GM19023 (cell line): ENCODE results near the gene BICC1.
A peak's percentile ranks its signal among the peaks of the same experiment; 100 is the strongest.

Experiments used
- ATAC-seq: cut with Tn5 transposase; IDR thresholded peaks from one replicate; pipeline ENCODE4 v1.9.1; 2021; ENCODE audit warnings: mild to moderate bottlenecking, moderate library complexity; ENCODE audit not compliant: unreplicated experiment

BICC1 gene

GRCh38 chr10:58514111-58514770 is 1.6 kb downstream of the BICC1 start:
- ATAC-seq = no peak

- no peak for ATAC-seq
Observed at GRCh38 chr10:58515291-58515941, 2.7 kb downstream of the BICC1 start.

GRCh38 chr10:58516119-58516518 is 3.4 kb downstream of the BICC1 start:
- no peak for ATAC-seq

DNA sequence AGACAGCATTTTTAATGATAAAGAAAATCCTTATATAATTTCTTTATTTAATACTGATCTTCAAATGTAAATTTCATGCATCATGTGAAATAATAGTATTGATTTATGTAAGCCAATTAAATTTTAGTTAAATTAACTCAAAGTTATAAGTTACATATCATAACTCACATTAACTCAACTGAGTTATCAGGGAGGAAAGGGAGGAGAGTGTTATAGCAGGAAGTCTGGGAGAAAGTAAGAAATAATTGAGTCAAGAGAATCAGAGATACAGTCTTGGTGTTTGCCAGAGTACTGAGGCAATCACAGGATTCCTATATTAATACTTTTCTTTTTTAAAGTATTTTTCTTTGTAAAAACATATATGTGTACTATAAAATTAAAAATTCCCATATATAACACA is 4.0 kb downstream of the BICC1 start:
- ATAC-seq = no peak

- no peak for ATAC-seq
Observed at GRCh38 chr10:58517081-58517480, 4.4 kb downstream of the BICC1 start.

DNA sequence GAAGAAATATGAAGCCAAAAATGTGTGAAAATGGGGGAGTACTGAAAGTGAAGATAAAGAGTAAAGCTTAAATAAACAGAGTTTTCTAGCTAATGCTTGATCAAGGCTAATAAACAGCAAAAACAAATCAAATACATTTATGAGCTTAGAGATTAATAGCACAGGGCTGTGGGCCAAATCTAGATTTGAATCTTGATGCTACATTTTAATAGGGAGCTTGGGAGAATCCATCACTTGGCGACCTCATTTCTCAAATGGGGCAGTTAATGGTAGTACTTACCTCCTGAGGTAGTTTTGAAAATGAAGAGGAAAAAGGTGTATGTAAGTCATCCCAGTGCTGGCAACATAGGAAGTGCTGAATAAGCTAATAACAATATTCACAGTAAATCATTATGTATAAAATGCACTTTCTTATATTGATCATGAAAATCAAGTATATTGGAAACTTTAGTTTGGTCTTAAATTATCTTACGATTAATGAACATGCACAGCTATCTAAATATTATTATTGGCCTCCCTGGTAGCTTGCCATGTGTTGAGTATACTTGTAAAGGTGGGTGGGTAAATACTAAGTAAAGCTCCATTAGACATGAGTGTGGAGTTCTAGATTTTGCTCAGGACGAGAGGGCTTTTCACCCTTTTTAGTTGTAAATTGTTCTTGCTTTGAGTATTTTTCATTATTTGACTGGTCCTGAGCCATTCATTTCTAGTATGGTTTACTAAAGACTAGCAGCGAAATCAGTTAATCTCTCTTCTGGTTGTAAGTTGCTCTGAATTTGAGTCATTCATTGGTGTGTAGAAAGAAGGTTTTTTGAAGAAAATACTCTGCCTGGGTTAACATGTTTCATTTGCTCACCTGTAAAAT is 5.1 kb downstream of the BICC1 start:
- ATAC-seq = no peak

- ATAC-seq = no peak
Observed at GRCh38 chr10:58518775-58519174, 6.1 kb downstream of the BICC1 start.

GRCh38 chr10:58529077-58529728 is 16.5 kb downstream of the BICC1 start:
- no peak for ATAC-seq

DNA sequence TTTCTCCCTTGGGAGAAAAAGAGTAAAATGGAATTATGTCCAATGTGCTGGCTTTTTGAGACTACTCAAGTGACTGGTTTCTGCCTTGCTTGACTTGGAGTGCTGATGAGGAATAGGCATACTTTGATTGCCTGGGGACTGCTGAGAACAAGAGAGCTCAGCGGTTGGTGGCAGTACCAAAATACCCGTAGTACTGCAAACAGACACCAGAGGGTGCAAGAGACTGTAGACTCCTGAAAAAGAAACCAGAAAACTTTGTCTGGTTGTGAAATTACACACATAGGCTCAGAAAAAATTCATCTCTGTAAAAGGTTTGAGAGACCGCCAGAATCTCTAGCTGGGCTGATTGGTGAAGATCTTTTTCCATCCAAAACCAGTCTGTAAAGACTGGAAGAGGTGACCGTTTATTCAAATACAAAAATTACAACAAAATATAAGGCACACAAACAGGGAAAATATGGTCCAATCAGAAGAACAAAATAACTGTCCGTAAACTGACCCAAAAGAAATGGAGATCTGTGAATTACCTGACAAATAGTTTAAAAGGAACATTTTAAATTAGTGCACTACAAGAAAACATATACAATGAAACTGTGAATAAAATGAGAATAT is 18.5 kb downstream of the BICC1 start:
- peak; percentile 98 for ATAC-seq

DNA sequence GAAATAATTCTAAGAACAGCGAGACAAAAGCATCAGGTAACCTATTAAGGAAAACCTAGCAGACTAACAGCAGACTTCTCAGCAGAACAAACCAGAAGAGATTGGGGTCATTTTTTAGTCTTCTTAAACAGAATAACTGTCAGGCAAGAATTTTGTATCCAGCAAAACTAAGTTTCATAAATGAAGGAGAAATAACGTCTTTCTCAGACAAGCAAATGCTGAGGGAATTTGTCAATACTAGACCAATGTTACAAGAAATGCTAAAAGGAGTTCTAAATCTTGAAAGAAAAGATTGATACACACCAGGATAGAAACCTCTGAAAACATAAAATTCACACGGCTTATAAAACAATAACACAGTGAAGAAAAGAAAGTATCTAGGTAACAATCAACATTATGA is 22.6 kb downstream of the BICC1 start:
- no peak for ATAC-seq

GRCh38 chr10:58543141-58543540 is 30.5 kb downstream of the BICC1 start:
- ATAC-seq = no peak

DNA sequence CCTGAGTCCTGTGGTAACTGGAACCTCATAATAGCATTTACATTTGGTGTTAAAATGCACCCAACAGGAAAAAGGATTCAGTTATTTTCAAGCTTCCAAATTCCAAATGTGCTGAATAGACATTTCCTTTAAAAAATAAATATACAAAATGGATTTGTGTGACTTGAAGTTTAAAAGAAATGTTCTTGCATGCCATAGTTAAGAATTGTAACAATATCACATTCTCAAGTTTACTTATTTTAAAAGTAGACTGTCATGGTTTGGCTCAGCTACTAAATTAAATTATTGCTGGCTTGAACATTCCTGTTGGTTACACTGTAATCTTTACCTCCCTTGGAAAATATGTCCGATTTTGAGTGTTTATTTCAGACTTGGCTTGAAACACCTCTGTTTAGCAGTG is 31.5 kb downstream of the BICC1 start:
- ATAC-seq = no peak

DNA sequence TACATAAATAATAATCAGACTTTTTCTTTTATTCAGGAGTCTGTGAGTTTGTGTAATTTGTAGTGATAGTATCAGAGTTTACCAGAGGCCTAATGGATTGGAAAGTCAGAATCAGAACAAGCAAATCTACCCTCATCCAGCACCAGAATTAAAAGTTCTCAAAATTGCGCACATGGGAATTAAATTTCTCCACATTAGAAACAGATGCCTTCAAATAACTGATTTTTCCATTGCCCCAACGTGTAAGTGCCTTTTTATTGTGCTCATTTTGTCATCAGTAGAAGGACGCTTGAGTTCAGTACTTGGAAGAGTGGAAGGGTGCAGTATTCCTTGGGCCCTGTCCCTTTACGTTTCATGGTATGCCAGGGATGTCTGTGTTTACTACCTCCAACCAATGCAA is 32.8 kb downstream of the BICC1 start:
- no peak for ATAC-seq

DNA sequence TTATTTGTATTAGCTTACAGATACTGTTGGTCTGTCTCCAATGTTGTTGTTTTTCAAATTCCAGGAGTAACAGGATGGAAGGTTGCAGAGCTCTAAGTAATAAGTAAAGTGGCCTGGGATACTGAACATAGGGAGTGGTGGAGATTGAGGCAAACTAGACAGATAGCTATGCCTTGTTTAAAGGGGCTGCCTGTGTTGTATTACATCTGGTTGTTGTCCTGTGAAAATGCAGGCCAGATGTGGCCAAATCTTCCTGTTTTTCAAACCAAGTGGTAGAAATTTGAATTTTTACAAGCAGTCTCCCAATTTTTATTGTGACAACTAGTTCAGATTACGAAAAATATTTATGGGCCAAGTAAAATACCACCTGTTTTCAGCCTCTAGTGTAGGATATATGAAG is 33.5 kb downstream of the BICC1 start:
- no peak for ATAC-seq

DNA sequence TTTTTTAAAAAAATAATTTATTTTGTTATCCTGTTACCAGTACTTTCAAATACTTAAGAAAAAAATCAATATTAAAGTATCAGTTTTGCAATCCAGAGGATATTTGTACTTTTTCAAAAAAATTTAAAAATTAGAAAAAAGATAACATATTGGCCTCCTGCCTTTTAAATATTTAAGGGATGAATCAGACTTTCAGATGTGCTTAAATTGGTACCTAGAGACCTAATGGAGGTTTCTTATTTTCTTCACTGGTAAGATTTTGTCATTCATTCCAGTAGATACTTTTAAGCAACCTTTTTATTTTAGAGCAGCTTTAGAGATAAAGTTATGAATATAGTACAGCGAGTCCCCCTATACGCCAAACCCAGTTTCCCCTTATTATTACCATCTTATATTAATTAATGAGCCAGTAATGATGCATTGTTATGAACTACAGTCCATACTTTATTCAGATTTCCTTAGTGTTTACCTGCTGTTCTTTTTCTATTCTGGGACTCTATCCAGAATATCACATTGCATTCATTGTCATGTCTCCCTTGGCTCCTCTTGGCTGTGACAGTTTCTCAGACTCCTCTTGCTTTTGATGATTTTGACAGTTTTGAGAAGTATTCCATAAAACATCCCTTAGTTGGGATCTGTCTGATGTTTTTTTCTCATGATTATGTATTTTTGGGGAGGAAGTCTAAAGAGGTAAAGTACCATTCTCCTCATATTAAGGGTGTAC is 34.2 kb downstream of the BICC1 start:
- ATAC-seq = no peak

DNA sequence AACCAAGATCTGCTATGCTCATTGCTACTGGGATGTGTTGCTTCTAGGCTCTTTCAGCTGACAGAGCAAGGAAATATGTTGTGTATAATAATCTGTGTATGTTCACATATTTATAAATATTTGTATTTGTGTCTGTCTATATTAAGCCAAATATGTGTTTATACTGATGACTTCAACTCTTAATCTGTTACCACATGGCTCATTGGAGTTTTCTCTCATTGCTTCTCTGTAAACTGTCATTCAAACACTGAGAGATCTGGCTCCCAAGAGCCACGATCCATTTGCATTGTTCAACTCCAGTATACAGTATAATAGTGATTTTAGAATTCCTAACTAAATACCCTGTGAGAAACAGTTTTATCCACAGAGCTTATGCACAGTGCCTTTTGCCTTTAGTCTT is 35.3 kb downstream of the BICC1 start:
- no peak for ATAC-seq

GRCh38 chr10:58554316-58554715 is 41.6 kb downstream of the BICC1 start:
- ATAC-seq = no peak

- ATAC-seq = no peak
Observed at GRCh38 chr10:58555170-58555929, 42.7 kb downstream of the BICC1 start.

DNA sequence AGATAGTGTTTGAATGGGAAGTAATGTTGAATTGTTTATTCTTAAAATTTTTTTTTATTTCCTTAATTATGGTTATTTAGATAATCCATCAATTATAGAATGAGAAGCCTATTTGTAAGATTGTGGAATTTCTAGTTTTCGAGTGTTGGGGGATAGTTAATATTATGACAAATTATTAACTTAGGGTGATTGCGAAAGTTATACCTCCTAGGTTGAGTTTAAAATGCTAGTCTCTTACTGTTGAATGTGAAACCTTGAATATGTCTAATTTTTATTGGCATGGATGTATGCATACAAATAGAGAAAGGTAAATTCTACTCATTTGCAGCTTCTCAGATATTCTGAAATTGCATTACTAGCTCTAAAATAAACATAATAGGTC is 43.2 kb downstream of the BICC1 start:
- no peak for ATAC-seq
